Measurements from ENCODE around the gene TP53.

DNA sequence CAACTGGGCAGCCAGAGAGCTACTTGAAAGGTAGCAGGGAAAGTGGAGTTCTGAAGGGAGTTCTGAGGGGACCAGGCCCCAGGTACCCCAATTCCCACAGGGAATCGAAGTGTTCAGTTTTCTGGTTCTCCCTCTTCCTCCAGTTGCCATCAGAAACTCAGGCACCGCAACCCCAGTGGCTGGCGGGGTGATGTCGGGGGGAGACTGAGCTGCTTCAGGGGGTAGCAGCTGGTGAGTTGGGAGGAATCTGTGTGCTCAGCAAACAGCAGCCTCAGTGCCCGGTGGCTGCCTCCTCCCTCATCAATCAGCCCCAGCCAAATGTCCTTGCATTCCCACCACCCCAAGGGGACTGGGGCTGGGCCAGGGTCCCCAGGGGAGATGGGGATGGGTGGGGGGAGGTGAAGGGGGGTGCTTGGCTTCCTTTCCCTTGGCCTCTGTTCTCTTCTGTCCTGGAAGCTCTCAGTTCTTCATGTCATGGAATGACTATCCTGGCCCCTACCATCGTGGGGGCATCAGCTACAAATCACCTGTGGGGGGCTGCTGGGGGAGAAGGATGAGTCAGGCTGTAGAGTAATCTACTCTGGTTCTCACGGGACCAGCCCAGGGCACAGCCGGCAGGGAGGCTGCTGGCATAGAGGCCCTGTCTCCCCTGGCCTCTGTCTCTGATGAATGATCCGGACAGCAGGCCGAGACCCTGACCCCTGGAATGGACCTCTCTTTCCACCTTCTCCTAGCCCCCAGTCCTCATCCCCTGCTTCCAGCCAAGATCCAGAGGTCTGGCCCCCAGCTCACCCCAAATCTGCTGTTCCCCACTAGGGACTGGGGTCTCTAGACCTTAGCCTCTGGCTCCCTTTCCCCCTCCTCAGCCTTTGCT lies 27.7 kb upstream of the TP53 start:
- no peak for TF ChIP-seq FOXJ3 (CRISPR knock-in tag; IDR thresholded peaks at IDR 0.05)
- no peak for TF ChIP-seq SIN3A (IDR thresholded peaks at IDR 0.05; ENCODE audit: borderline replicate concordance, low read depth, low read length)
- no peak for TF ChIP-seq CTCF (IDR thresholded peaks at IDR 0.05)
- no peak for TF ChIP-seq CHD2 (IDR thresholded peaks at IDR 0.05; ENCODE audit: low read length, partially characterized antibody)
- TF ChIP-seq USF2 (IDR thresholded peaks at IDR 0.05; ENCODE audit: borderline replicate concordance, low read depth, low read length) = no peak
- TF ChIP-seq EZH2phosphoT487 (IDR thresholded peaks at IDR 0.05; ENCODE audit: borderline replicate concordance, low read depth) = no peak
- no peak for TF ChIP-seq JUND (IDR thresholded peaks at IDR 0.05)
- no peak for TF ChIP-seq POLR2AphosphoS5 (IDR thresholded peaks at IDR 0.05; ENCODE audit: low read depth, low read length)
- no peak for TF ChIP-seq NRF1 (IDR thresholded peaks at IDR 0.05; ENCODE audit: low read depth, low read length)
- no peak for TF ChIP-seq PBX3 (IDR thresholded peaks at IDR 0.05)
- no peak for TF ChIP-seq GABPA (IDR thresholded peaks at IDR 0.05; ENCODE audit: low read depth)
- TF ChIP-seq YY1 (IDR thresholded peaks at IDR 0.05; ENCODE audit: low read depth) = no peak
- no peak for TF ChIP-seq MEF2A (IDR thresholded peaks at IDR 0.05; ENCODE audit: borderline replicate concordance, low read depth)
- TF ChIP-seq TAF1 (IDR thresholded peaks at IDR 0.05; ENCODE audit: borderline replicate concordance, low read depth, low read length) = no peak

Measured in SK-N-SH (cell line).